GM12892 (cell line): ENCODE data around the gene SLC29A1.

ENCODE experiments used
- DNase-seq: peaks from one replicate; pipeline ENCODE4 v3.0.0; 2011; ENCODE audit not compliant: insufficient read length
- FAIRE-seq: peaks from 2 replicates; lab custom pipeline; 2011; peaks lifted over from hg19 to GRCh38; lab: Jason Lieb, UNC
- POLR2A ChIP-seq: IDR thresholded peaks from 2 replicates; pipeline ENCODE4 v1.6.1; 2011; ENCODE audit warnings: low read depth, low read length, control low read depth
- POLR2AphosphoS5 ChIP-seq: IDR thresholded peaks from 2 replicates; pipeline ENCODE4 v1.6.1; 2011; ENCODE audit warnings: low read depth, low read length, control low read depth
- TAF1 ChIP-seq: IDR thresholded peaks from 2 replicates; pipeline ENCODE4 v1.6.1; 2011; ENCODE audit warnings: low read depth, mild to moderate bottlenecking, control low read depth, low read length, borderline replicate concordance

Gene SLC29A1

GRCh38 chr6:44247338-44248302, 24.2 kb downstream of the SLC29A1 start:
- FAIRE-seq = peak; percentile 42
- TF ChIP-seq TAF1 (peak; percentile 33; the same call in 1 of the 2 replicates), POLR2AphosphoS5 (no peak; the same call in 1 of the 2 replicates), POLR2A (no peak; the same call in 1 of the 2 replicates)
- DNase-seq = no peak

- no peak for FAIRE-seq
- TF ChIP-seq TAF1 = no peak
- TF ChIP-seq POLR2AphosphoS5 = no peak
- TF ChIP-seq POLR2A = no peak
- no peak for DNase-seq
Observed at GRCh38 chr6:44248579-44248978, 25.2 kb downstream of the SLC29A1 start.

DNA sequence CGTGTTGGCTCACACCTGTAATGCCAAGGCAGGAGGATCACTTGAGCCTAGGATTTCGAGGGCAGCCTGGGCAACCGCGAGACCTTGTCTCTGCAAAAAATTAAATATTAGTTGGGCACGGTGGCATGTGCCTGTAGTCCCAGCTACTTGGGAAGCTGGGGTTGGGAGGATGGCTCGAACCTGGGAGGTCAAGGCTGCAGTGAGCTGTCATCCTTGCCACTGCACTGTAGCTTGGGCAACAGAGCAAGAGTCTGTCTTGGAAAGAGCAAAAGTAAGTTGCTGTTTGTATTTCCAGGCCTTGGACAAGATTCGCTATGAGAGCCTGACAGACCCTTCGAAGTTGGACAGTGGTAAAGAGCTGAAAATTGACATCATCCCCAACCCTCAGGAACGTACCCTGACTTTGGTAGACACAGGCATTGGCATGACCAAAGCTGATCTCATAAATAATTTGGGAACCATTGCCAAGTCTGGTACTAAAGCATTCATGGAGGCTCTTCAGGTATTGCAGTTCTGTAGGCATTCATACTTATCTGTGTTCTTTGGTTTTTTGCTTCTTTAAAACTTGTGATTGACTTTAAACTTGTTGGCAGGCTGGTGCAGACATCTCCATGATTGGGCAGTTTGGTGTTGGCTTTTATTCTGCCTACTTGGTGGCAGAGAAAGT, 25.8 kb downstream of the SLC29A1 start:
- FAIRE-seq (no peak), DNase-seq (no peak)
- TF ChIP-seq POLR2AphosphoS5 (no peak; the same call in 1 of the 2 replicates), POLR2A (peak; percentile 52; the same call in 1 of the 2 replicates), TAF1 (no peak)

- TF ChIP-seq POLR2A = no peak
- no peak for TF ChIP-seq TAF1
- TF ChIP-seq POLR2AphosphoS5 = no peak
- FAIRE-seq (no peak), DNase-seq (no peak)
Observed at GRCh38 chr6:44250067-44250717, 26.8 kb downstream of the SLC29A1 start.

- TF ChIP-seq POLR2AphosphoS5 (peak; percentile 53; the same call in 1 of the 2 replicates), POLR2A (peak; percentile 55; the same call in 1 of the 2 replicates), TAF1 (no peak)
- FAIRE-seq (no peak), DNase-seq (no peak)
Observed at GRCh38 chr6:44250718-44251123, 27.3 kb downstream of the SLC29A1 start.

DNA sequence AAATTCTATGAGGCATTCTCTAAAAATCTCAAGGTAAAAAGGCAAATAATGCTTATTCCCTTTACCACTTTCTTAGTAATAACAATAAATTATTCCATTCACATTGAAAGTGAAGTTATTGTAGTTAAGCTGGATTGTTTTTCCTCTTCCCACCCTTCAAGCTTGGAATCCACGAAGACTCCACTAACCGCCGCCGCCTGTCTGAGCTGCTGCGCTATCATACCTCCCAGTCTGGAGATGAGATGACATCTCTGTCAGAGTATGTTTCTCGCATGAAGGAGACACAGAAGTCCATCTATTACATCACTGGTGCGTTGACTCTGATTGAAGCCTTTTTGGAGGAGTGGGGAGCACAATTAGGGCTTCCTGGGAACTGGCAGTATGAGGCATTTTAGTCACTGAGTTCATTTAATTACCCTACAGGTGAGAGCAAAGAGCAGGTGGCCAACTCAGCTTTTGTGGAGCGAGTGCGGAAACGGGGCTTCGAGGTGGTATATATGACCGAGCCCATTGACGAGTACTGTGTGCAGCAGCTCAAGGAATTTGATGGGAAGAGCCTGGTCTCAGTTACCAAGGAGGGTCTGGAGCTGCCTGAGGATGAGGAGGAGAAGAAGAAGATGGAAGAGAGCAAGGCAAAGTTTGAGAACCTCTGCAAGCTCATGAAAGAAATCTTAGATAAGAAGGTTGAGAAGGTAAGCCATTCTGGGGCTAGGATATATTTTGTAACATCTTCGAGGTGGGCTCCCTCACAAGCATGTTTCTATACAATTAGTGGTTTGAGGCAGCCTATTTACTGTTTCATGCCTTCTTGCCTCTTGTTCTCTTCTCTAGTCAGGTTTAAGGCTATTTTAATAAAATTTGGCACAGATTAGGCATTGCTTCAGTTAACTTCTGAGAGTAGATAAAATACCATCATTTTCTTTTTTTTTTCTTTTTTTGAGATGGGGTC, 28.5 kb downstream of the SLC29A1 start:
- FAIRE-seq (no peak), DNase-seq (no peak)
- TF ChIP-seq POLR2A (0 out of 2 replicates have a peak, but pooled peaks have one; percentile 28), POLR2AphosphoS5 (0 out of 2 replicates have a peak, but pooled peaks have one; percentile 57), TAF1 (no peak)

- DNase-seq = no peak
- no peak for FAIRE-seq
- TF ChIP-seq POLR2A = no peak; the same call in 1 of the 2 replicates
- TF ChIP-seq TAF1 = no peak
- TF ChIP-seq POLR2AphosphoS5 = no peak
Observed at GRCh38 chr6:44253307-44254101, 30.1 kb downstream of the SLC29A1 start.

DNA sequence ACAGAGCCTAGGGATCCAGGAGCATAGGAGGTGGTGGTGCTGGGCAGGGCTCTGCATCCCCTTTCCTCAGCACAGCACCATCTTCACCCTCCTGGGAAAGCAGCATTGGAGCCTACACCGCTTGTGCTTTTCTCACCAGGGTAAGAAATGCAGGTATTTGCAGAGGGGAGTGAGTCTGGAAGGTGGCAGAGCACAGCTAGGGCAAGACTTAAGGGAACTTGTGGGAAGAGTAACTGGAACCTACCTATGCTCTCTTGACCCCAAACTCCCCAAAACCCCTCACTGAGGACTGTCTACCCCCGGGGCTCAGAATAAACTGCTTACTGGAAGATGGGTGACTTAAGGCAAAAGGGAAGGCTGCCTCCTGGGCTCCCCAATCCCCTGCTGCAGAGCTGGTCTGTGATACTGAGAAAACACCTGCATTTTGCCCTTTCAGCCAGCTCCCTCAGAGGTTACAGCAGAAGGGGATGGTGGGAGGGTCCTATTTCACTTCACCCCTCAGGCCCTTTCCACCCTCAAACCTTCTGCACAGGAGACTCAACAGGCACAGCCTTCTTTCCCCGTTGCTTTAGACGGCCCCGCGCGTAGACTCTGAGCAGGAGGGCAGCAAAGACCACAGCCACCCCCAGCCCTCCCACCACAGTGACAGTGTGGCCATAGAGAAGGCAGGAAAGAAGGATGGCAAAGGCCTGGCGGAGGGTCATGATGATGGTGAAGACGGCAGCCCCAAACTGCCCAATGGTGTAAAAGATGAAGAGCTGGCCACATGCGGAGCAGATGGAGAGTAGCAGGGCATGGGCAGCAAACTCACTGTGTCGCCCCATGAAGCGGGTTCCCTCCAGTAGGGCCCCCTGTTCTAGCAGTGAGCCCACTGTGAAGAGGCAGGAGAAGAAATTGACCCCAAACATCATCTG, 31.1 kb downstream of the SLC29A1 start:
- no peak for DNase-seq
- no peak for FAIRE-seq
- TF ChIP-seq POLR2A (peak; percentile 53), POLR2AphosphoS5 (peak; percentile 85), TAF1 (no peak)
